ENCODE results near the gene PIP5K1C. TPM values are rescaled to one million over a fixed set of nuclear protein-coding genes. Genes with fewer than 3 reads are reported as not detected.

The PIP5K1C gene
- total and polyA plus RNA-seq, 10 of the 15 experiments (the other 5 are each of a cell fraction or from before 2014, with no cell fraction given): 0.39 to 19.6 (median 5.3) TPM

DNA sequence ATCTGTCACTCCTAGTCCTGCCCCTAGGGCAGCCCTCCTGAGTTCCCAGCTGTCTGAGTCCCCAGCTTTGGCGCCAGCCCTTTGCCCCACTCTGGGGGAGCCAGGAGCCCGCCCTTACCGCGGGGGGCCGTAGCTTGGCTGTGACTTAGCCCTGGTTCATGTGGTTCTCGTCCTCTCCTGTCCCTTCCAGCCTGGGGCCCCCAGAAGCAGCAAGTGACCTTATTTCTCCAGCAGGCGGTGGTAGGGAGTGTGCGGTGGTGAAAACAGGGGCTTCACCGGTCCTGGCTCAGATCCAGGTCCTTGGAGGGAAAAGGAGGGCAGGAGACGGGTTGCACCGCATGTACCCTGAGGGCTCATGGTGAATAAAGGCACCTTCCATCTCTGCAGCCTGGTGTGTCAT is 107.1 kb downstream of the PIP5K1C start (continued):
- TF ChIP-seq, protein P1, sequence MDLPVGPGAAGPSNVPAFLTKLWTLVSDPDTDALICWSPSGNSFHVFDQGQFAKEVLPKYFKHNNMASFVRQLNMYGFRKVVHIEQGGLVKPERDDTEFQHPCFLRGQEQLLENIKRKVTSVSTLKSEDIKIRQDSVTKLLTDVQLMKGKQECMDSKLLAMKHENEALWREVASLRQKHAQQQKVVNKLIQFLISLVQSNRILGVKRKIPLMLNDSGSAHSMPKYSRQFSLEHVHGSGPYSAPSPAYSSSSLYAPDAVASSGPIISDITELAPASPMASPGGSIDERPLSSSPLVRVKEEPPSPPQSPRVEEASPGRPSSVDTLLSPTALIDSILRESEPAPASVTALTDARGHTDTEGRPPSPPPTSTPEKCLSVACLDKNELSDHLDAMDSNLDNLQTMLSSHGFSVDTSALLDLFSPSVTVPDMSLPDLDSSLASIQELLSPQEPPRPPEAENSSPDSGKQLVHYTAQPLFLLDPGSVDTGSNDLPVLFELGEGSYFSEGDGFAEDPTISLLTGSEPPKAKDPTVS (IDR thresholded peaks at IDR 0.05; ENCODE audit: low read depth, low read length): no peak
- no peak for TF ChIP-seq ZNF622 (IDR thresholded peaks at IDR 0.05)
- TF ChIP-seq ATF7 (IDR thresholded peaks at IDR 0.05; ENCODE audit: low read depth): no peak
- TF ChIP-seq SRF (IDR thresholded peaks at IDR 0.05; ENCODE audit: low read depth in 2 of 2, low read length in 2 of 2): no peak
- TF ChIP-seq, protein P2, sequence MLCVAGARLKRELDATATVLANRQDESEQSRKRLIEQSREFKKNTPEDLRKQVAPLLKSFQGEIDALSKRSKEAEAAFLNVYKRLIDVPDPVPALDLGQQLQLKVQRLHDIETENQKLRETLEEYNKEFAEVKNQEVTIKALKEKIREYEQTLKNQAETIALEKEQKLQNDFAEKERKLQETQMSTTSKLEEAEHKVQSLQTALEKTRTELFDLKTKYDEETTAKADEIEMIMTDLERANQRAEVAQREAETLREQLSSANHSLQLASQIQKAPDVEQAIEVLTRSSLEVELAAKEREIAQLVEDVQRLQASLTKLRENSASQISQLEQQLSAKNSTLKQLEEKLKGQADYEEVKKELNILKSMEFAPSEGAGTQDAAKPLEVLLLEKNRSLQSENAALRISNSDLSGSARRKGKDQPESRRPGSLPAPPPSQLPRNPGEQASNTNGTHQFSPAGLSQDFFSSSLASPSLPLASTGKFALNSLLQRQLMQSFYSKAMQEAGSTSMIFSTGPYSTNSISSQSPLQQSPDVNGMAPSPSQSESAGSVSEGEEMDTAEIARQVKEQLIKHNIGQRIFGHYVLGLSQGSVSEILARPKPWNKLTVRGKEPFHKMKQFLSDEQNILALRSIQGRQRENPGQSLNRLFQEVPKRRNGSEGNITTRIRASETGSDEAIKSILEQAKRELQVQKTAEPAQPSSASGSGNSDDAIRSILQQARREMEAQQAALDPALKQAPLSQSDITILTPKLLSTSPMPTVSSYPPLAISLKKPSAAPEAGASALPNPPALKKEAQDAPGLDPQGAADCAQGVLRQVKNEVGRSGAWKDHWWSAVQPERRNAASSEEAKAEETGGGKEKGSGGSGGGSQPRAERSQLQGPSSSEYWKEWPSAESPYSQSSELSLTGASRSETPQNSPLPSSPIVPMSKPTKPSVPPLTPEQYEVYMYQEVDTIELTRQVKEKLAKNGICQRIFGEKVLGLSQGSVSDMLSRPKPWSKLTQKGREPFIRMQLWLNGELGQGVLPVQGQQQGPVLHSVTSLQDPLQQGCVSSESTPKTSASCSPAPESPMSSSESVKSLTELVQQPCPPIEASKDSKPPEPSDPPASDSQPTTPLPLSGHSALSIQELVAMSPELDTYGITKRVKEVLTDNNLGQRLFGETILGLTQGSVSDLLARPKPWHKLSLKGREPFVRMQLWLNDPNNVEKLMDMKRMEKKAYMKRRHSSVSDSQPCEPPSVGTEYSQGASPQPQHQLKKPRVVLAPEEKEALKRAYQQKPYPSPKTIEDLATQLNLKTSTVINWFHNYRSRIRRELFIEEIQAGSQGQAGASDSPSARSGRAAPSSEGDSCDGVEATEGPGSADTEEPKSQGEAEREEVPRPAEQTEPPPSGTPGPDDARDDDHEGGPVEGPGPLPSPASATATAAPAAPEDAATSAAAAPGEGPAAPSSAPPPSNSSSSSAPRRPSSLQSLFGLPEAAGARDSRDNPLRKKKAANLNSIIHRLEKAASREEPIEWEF (IDR thresholded peaks at IDR 0.05; ENCODE audit: insufficient replicate concordance, low read depth, low read length): no peak
- no peak for TF ChIP-seq NR2F1 (conservative IDR thresholded peaks at IDR 0.05)
- TF ChIP-seq PAX8 (IDR thresholded peaks at IDR 0.05): no peak
